Endodermal cell (in vitro differentiated cells): ENCODE data around the gene CCM2. TPM values are rescaled to one million over a fixed set of nuclear protein-coding genes. Genes with fewer than 3 reads are reported as not detected.

ENCODE experiments used
- DNase-seq: peaks from one replicate; pipeline ENCODE4 v3.0.0-alpha.2; 2017
- H3K27ac ChIP-seq: 2 replicates; pipeline ENCODE4 v1.5.1; 2013; ENCODE audit warnings: mild to moderate bottlenecking, low read depth, low read length, moderate library complexity
- H3K27me3 ChIP-seq: 2 replicates; pipeline ENCODE4 v1.6.1; 2013; ENCODE audit warnings: mild to moderate bottlenecking, low read length, moderate library complexity; ENCODE audit not compliant: insufficient read depth, control insufficient read depth, poor library complexity, severe bottlenecking
- H3K36me3 ChIP-seq: 2 replicates; pipeline ENCODE4 v1.7.0; 2013; ENCODE audit warnings: mild to moderate bottlenecking, low read length, moderate library complexity; ENCODE audit not compliant: control insufficient read depth, insufficient read depth
- H3K4me1 ChIP-seq: one replicate; pipeline ENCODE4 v1.7.0; 2013; ENCODE audit warnings: low read length; ENCODE audit not compliant: control insufficient read depth, insufficient read depth
- H3K4me3 ChIP-seq: 2 replicates; pipeline ENCODE4 v1.5.1; 2013; ENCODE audit warnings: mild to moderate bottlenecking, low read length, moderate library complexity
- H3K9ac ChIP-seq: 2 replicates; pipeline ENCODE4 v1.6.1; 2013; ENCODE audit warnings: mild to moderate bottlenecking, low read length, moderate library complexity; ENCODE audit not compliant: poor library complexity, severe bottlenecking; ENCODE audit errors: extremely low read depth
- H3K9me3 ChIP-seq: 2 replicates; pipeline ENCODE4 v1.6.1; 2013; ENCODE audit warnings: mild to moderate bottlenecking, low read length, moderate library complexity; ENCODE audit not compliant: control insufficient read depth
- H3K27ac Mint-ChIP-seq: 2 replicates; pipeline ENCODE4 v1.8.0; 2020; ENCODE audit warnings: mixed read lengths
- H3K27me3 Mint-ChIP-seq: 2 replicates; pipeline ENCODE4 v1.8.0; 2021; ENCODE audit warnings: mild to moderate bottlenecking, mixed read lengths; ENCODE audit not compliant: insufficient read depth
- H3K36me3 Mint-ChIP-seq: 2 replicates; pipeline ENCODE4 v1.8.0; 2020; ENCODE audit warnings: low read depth, mixed read lengths
- H3K4me1 Mint-ChIP-seq: 2 replicates; pipeline ENCODE4 v1.8.0; 2020; ENCODE audit warnings: mixed read lengths
- H3K4me3 Mint-ChIP-seq: 2 replicates; pipeline ENCODE4 v1.8.0; 2020; ENCODE audit warnings: mild to moderate bottlenecking, moderate library complexity, mixed read lengths
- H3K9me3 Mint-ChIP-seq: 2 replicates; pipeline ENCODE4 v1.8.0; 2020; ENCODE audit warnings: mild to moderate bottlenecking, mixed read lengths
- CTCF ChIP-seq: fragments of 200-600 bp; sonication (generic); conservative IDR thresholded peaks from 2 replicates; pipeline ENCODE4 v1.5.0; 2021; ENCODE audit warnings: antibody characterized with exemption, mild to moderate bottlenecking
- WGBS, 2 experiments: methylation state at CpG; one replicate each; pipeline versions ENCODE4 v1.1.5 to v1.1.7; 2013; ENCODE audit warnings: missing lambda C conversion rate in 2 of 2, mixed read lengths in 1 of 2; ENCODE audit not compliant: insufficient coverage in 1 of 2, insufficient read length in 1 of 2; 5-methylcytosine and 5-hydroxymethylcytosine counted together
- total RNA-seq, 2 donors: library from RNA; stranded (reverse); fragmentation: NEBNext Ultra II Directional in 1 of 2; extraction: Animal tissue kit (Norgen Biotek cat#: 25700) in 1 of 2; gene quantifications; 2 replicates in 1 of 2; 3 replicates in 1 of 2; pipeline ENCODE4 v1.2.1, GENCODE V29; 2021

CCM2 gene
- total RNA-seq, 2 donors from 2014 or later, result 37.4 to 38.1 TPM

- Mint-ChIP-seq H3K9me3 (no peaks in the 10 kb centered on the region), H3K27ac (no peak overlapping the region), H3K4me1 (no peaks in the 10 kb centered on the region), H3K36me3 (peaks cover 40% of the 10 kb centered on the region), H3K27me3 (no peaks in the 10 kb centered on the region), H3K4me3 (no peak overlapping the region)
- H3K4me1 ChIP-seq, result no peaks in the 10 kb centered on the region
- TF ChIP-seq CTCF, result no peak
- H3K27ac ChIP-seq, result no peak overlapping the region
- peaks cover 61% of the 10 kb centered on the region for H3K36me3 ChIP-seq
- DNase-seq, result no peak
- no peak overlapping the region for H3K4me3 ChIP-seq
- H3K9me3 ChIP-seq, result no peaks in the 10 kb centered on the region
- no peaks in the 10 kb centered on the region for H3K27me3 ChIP-seq
- WGBS, 2 experiments, result 84 to 97% methylated on average over 3 to 7 of the region's 7 CpGs
- no peak overlapping the region for H3K9ac ChIP-seq
Observed at GRCh38 chr7:45066409-45066808, 66.4 kb downstream of the CCM2 start.

- Mint-ChIP-seq H3K4me3 (no peak overlapping the region), H3K36me3 (peaks cover 43% of the 10 kb centered on the region), H3K27ac (no peak overlapping the region), H3K27me3 (no peaks in the 10 kb centered on the region), H3K4me1 (no peaks in the 10 kb centered on the region), H3K9me3 (no peaks in the 10 kb centered on the region)
- no peak for TF ChIP-seq CTCF
- Histone ChIP-seq H3K9me3 (no peaks in the 10 kb centered on the region), H3K4me1 (no peaks in the 10 kb centered on the region), H3K27ac (no peak overlapping the region), H3K9ac (no peak overlapping the region), H3K4me3 (no peak overlapping the region), H3K36me3 (peaks cover 70% of the 10 kb centered on the region), H3K27me3 (no peaks in the 10 kb centered on the region)
- no peak for DNase-seq
- WGBS, 2 experiments, result 97 to 98% methylated on average over 3 of the region's 3 CpGs
Observed at GRCh38 chr7:45067582-45067981, 67.6 kb downstream of the CCM2 start.

GRCh38 chr7:45068236-45069023, 68.4 kb downstream of the CCM2 start:
- no peak for TF ChIP-seq CTCF
- Histone ChIP-seq H3K9me3 (no peaks in the 10 kb centered on the region), H3K4me3 (no peak overlapping the region), H3K27me3 (no peaks in the 10 kb centered on the region), H3K36me3 (peaks cover 73% of the 10 kb centered on the region), H3K9ac (no peak overlapping the region), H3K4me1 (no peaks in the 10 kb centered on the region), H3K27ac (no peak overlapping the region)
- no peak overlapping the region for H3K27ac Mint-ChIP-seq
- WGBS, 2 experiments, result 96 to 97% methylated on average over 13 to 15 of the region's 15 CpGs
- H3K4me3 Mint-ChIP-seq, result no peak overlapping the region
- DNase-seq, result no peak
- no peaks in the 10 kb centered on the region for H3K4me1 Mint-ChIP-seq
- H3K36me3 Mint-ChIP-seq, result peaks cover 47% of the 10 kb centered on the region
- no peaks in the 10 kb centered on the region for H3K27me3 Mint-ChIP-seq
- H3K9me3 Mint-ChIP-seq, result no peaks in the 10 kb centered on the region
